GOT3 (cell line): ENCODE data around the gene ACKR3.

Experiments
- DNase-seq: peaks from one replicate; lab custom pipeline; 2025; ENCODE audit warnings: mixed read lengths; lab: John Stamatoyannopoulos, UW

The ACKR3 gene

GRCh38 chr2:236587861-236588815 is 18.5 kb downstream of the ACKR3 start:
- no peak for DNase-seq

GRCh38 chr2:236588932-236589592 is 19.4 kb downstream of the ACKR3 start:
- no peak for DNase-seq

GRCh38 chr2:236590846-236591245 is 21.2 kb downstream of the ACKR3 start:
- no peak for DNase-seq

- no peak for DNase-seq
Measured at GRCh38 chr2:236592821-236593220, 23.2 kb downstream of the ACKR3 start.

- no peak for DNase-seq
Measured at GRCh38 chr2:236593531-236593930, 23.9 kb downstream of the ACKR3 start.

- no peak for DNase-seq
Measured at GRCh38 chr2:236593956-236594355, 24.3 kb downstream of the ACKR3 start.

GRCh38 chr2:236597629-236598028 is 28.0 kb downstream of the ACKR3 start:
- DNase-seq = no peak

GRCh38 chr2:236599059-236599458 is 29.4 kb downstream of the ACKR3 start:
- no peak for DNase-seq

GRCh38 chr2:236600158-236600557 is 30.5 kb downstream of the ACKR3 start:
- DNase-seq = no peak

GRCh38 chr2:236600892-236601291 is 31.3 kb downstream of the ACKR3 start:
- DNase-seq = no peak

- DNase-seq = no peak
Measured at GRCh38 chr2:236601316-236602202, 31.9 kb downstream of the ACKR3 start.

GRCh38 chr2:236602678-236603077 is 33.1 kb downstream of the ACKR3 start:
- DNase-seq = no peak

GRCh38 chr2:236603361-236604015 is 33.9 kb downstream of the ACKR3 start:
- DNase-seq = no peak

GRCh38 chr2:236604575-236605344 is 35.1 kb downstream of the ACKR3 start:
- DNase-seq = no peak

- DNase-seq = no peak
Measured at GRCh38 chr2:236605345-236605734, 35.7 kb downstream of the ACKR3 start.

GRCh38 chr2:236606023-236606422 is 36.4 kb downstream of the ACKR3 start:
- no peak for DNase-seq

GRCh38 chr2:236607471-236608187 is 38.0 kb downstream of the ACKR3 start:
- DNase-seq = no peak

- no peak for DNase-seq
Measured at GRCh38 chr2:236608188-236608525, 38.5 kb downstream of the ACKR3 start.

GRCh38 chr2:236608710-236609109 is 39.1 kb downstream of the ACKR3 start:
- DNase-seq = no peak
